IPS DF 6.9 (cell line): ENCODE measurements around the gene IQSEC3.

Experiments
- DNase-seq: peaks from one replicate; pipeline ENCODE4 v3.0.0-alpha.2; 2013; ENCODE audit warnings: low read depth, low spot score
- H3K27ac ChIP-seq: one replicate; pipeline ENCODE4 v1.5.1; 2013; ENCODE audit warnings: low read length, control low read depth
- H3K27me3 ChIP-seq: 2 replicates; pipeline ENCODE4 v1.6.1; 2013; ENCODE audit warnings: mild to moderate bottlenecking, low read length; ENCODE audit not compliant: control insufficient read depth, insufficient read depth
- H3K36me3 ChIP-seq: 2 replicates; pipeline ENCODE4 v1.6.1; 2013; ENCODE audit warnings: low read length; ENCODE audit not compliant: control insufficient read depth, insufficient read depth
- H3K4me1 ChIP-seq: 2 replicates; pipeline ENCODE4 v1.6.1; 2013; ENCODE audit warnings: low read length; ENCODE audit not compliant: control insufficient read depth, insufficient read depth
- H3K4me3 ChIP-seq: 2 replicates; pipeline ENCODE4 v1.5.1; 2013; ENCODE audit warnings: mild to moderate bottlenecking, low read length
- H3K9me3 ChIP-seq: 2 replicates; pipeline ENCODE4 v1.6.1; 2013; ENCODE audit warnings: low read length, inconsistent platforms; ENCODE audit not compliant: control insufficient read depth, insufficient read depth
- WGBS: extraction: QIAGEN DNeasy Blood & Tissue Kit; methylation state at CpG from one replicate; pipeline ENCODE4 v1.1.7; 2013; ENCODE audit warnings: mixed read lengths, missing lambda C conversion rate; ENCODE audit not compliant: insufficient read length, insufficient coverage; 5-methylcytosine and 5-hydroxymethylcytosine counted together

IQSEC3 gene

GRCh38 chr12:84056-84455 lies 17.5 kb downstream of the IQSEC3 start:
- Histone ChIP-seq H3K9me3 (no peaks in the 10 kb centered on the region), H3K27me3 (peaks cover under 1% of the 10 kb centered on the region; the same call in 1 of the 2 replicates), H3K4me3 (no peak overlapping the region), H3K27ac (no peak overlapping the region), H3K36me3 (no peaks in the 10 kb centered on the region), H3K4me1 (no peaks in the 10 kb centered on the region; the same call in 1 of the 2 replicates)
- no peak for DNase-seq
- no CpG with 5 or more reads among the region's 6 CpGs for WGBS

GRCh38 chr12:85191-85666 lies 18.7 kb downstream of the IQSEC3 start:
- no peaks in the 10 kb centered on the region; the same call in 1 of the 2 replicates for H3K4me1 ChIP-seq
- WGBS, result no CpG with 5 or more reads among the region's 9 CpGs
- DNase-seq, result no peak
- H3K9me3 ChIP-seq, result no peaks in the 10 kb centered on the region
- no peak overlapping the region for H3K27ac ChIP-seq
- H3K27me3 ChIP-seq, result no peaks in the 10 kb centered on the region
- H3K4me3 ChIP-seq, result no peak overlapping the region
- no peaks in the 10 kb centered on the region for H3K36me3 ChIP-seq

GRCh38 chr12:87315-87714 lies 20.7 kb downstream of the IQSEC3 start:
- Histone ChIP-seq H3K4me1 (no peaks in the 10 kb centered on the region; the same call in 1 of the 2 replicates), H3K27me3 (no peaks in the 10 kb centered on the region), H3K27ac (no peak overlapping the region), H3K36me3 (no peaks in the 10 kb centered on the region), H3K4me3 (no peak overlapping the region), H3K9me3 (no peaks in the 10 kb centered on the region)
- no peak for DNase-seq
- whole genome bisulfite sequencing, result no CpG with 5 or more reads among the region's 2 CpGs

GRCh38 chr12:87856-88255 lies 21.3 kb downstream of the IQSEC3 start:
- H3K36me3 ChIP-seq, result no peaks in the 10 kb centered on the region

GRCh38 chr12:89653-90052 lies 23.1 kb downstream of the IQSEC3 start:
- WGBS, result no CpG with 5 or more reads among the region's 2 CpGs
- DNase-seq, result no peak
- Histone ChIP-seq H3K36me3 (no peaks in the 10 kb centered on the region), H3K4me3 (no peak overlapping the region), H3K9me3 (no peaks in the 10 kb centered on the region), H3K4me1 (no peaks in the 10 kb centered on the region; the same call in 1 of the 2 replicates), H3K27me3 (no peaks in the 10 kb centered on the region), H3K27ac (no peak overlapping the region)

More at GRCh38 chr12:87856-88255, 21.3 kb downstream of the IQSEC3 start:
- H3K9me3 ChIP-seq, result no peaks in the 10 kb centered on the region
- no CpG with 5 or more reads among the region's 9 CpGs for WGBS
- no peak overlapping the region for H3K4me3 ChIP-seq
- H3K27ac ChIP-seq, result no peak overlapping the region
- H3K27me3 ChIP-seq, result no peaks in the 10 kb centered on the region
- no peak for DNase-seq
- H3K4me1 ChIP-seq, result no peaks in the 10 kb centered on the region; the same call in 1 of the 2 replicates

- no peak for DNase-seq
- Histone ChIP-seq H3K27me3 (no peaks in the 10 kb centered on the region), H3K4me3 (no peak overlapping the region), H3K4me1 (no peaks in the 10 kb centered on the region), H3K36me3 (no peaks in the 10 kb centered on the region), H3K9me3 (no peaks in the 10 kb centered on the region), H3K27ac (no peak overlapping the region)
- no CpG with 5 or more reads among the region's 7 CpGs for WGBS
Observed at GRCh38 chr12:91213-91612, 24.6 kb downstream of the IQSEC3 start.

GRCh38 chr12:93266-94005 lies 26.9 kb downstream of the IQSEC3 start:
- no peaks in the 10 kb centered on the region for H3K4me1 ChIP-seq
- no peak overlapping the region for H3K4me3 ChIP-seq
- no peak overlapping the region for H3K27ac ChIP-seq
- H3K9me3 ChIP-seq, result no peaks in the 10 kb centered on the region
- no peaks in the 10 kb centered on the region for H3K27me3 ChIP-seq
- no peak for DNase-seq
- WGBS, result no CpG with 5 or more reads among the region's 6 CpGs
- H3K36me3 ChIP-seq, result no peaks in the 10 kb centered on the region

- Histone ChIP-seq H3K4me1 (peaks cover 2% of the 10 kb centered on the region; the same call in 1 of the 2 replicates), H3K9me3 (no peaks in the 10 kb centered on the region), H3K27me3 (no peaks in the 10 kb centered on the region), H3K27ac (no peak overlapping the region), H3K4me3 (no peak overlapping the region), H3K36me3 (no peaks in the 10 kb centered on the region)
- no CpG with 5 or more reads among the region's 1 CpG for WGBS
- no peak for DNase-seq
Observed at GRCh38 chr12:96543-96942, 30.0 kb downstream of the IQSEC3 start.

GRCh38 chr12:98924-99352 lies 32.4 kb downstream of the IQSEC3 start:
- DNase-seq, result no peak
- H3K27ac ChIP-seq, result no peak overlapping the region

GRCh38 chr12:99605-100004 lies 33.0 kb downstream of the IQSEC3 start:
- peaks cover 2% of the 10 kb centered on the region; the same call in 1 of the 2 replicates for H3K4me1 ChIP-seq
- DNase-seq, result no peak
- no peaks in the 10 kb centered on the region for H3K27me3 ChIP-seq
- no peaks in the 10 kb centered on the region for H3K36me3 ChIP-seq
- no CpG with 5 or more reads among the region's 13 CpGs for WGBS
- no peak overlapping the region for H3K4me3 ChIP-seq
- H3K9me3 ChIP-seq, result no peaks in the 10 kb centered on the region
- H3K27ac ChIP-seq, result no peak overlapping the region

More at GRCh38 chr12:98924-99352, 32.4 kb downstream of the IQSEC3 start:
- Histone ChIP-seq H3K9me3 (no peaks in the 10 kb centered on the region), H3K4me3 (no peak overlapping the region), H3K27me3 (no peaks in the 10 kb centered on the region), H3K4me1 (peaks cover 2% of the 10 kb centered on the region; the same call in 1 of the 2 replicates), H3K36me3 (no peaks in the 10 kb centered on the region)
- WGBS, result no CpG with 5 or more reads among the region's 12 CpGs
